Astrocyte (in vitro differentiated cells and primary cell): ENCODE results near the gene CPED1. TPM values are rescaled to one million over a fixed set of nuclear protein-coding genes. Genes with fewer than 3 reads are reported as not detected.

Experiments
- DNase-seq: peaks from one replicate; pipeline ENCODE4 v3.0.0-alpha.2; 2010; ENCODE audit warnings: low read depth
- FAIRE-seq: peaks from 2 replicates; lab custom pipeline; 2011; peaks lifted over from hg19 to GRCh38; lab: Jason Lieb, UNC
- H2AFZ ChIP-seq: 2 replicates; pipeline ENCODE4 v1.6.0; 2012; ENCODE audit warnings: low read depth, low read length, inconsistent platforms
- H3K27ac ChIP-seq: 2 replicates; pipeline ENCODE4 v1.5.1; 2011; ENCODE audit warnings: low read depth, low read length, inconsistent platforms
- H3K27me3 ChIP-seq: 2 replicates; pipeline ENCODE4 v1.6.0; 2011; ENCODE audit warnings: low read length, inconsistent platforms; ENCODE audit not compliant: insufficient read depth
- H3K36me3 ChIP-seq: 2 replicates; pipeline ENCODE4 v1.5.1; 2011; ENCODE audit warnings: low read length, inconsistent platforms; ENCODE audit not compliant: insufficient read depth
- H3K4me1 ChIP-seq: 2 replicates; pipeline ENCODE4 v1.5.1; 2011; ENCODE audit warnings: low read length, inconsistent platforms; ENCODE audit not compliant: insufficient read depth
- H3K4me2 ChIP-seq: 2 replicates; pipeline ENCODE4 v1.6.0; 2012; ENCODE audit warnings: low read length, inconsistent platforms
- H3K4me3 ChIP-seq: 2 replicates; pipeline ENCODE4 v1.5.1; 2011; ENCODE audit warnings: low read depth, mild to moderate bottlenecking, low read length, inconsistent platforms; ENCODE audit not compliant: insufficient read depth
- H3K79me2 ChIP-seq: 2 replicates; pipeline ENCODE4 v1.6.0; 2012; ENCODE audit warnings: mild to moderate bottlenecking, low read length, inconsistent platforms; ENCODE audit not compliant: insufficient read depth
- H3K9ac ChIP-seq: 2 replicates; pipeline ENCODE4 v1.6.0; 2012; ENCODE audit warnings: mild to moderate bottlenecking, low read length, inconsistent platforms
- H3K9me3 ChIP-seq: 2 replicates; pipeline ENCODE4 v1.5.1; 2012; ENCODE audit warnings: low read depth, mild to moderate bottlenecking, low read length, inconsistent platforms; ENCODE audit not compliant: insufficient read depth
- H4K20me1 ChIP-seq: 2 replicates; pipeline ENCODE4 v1.6.0; 2012; ENCODE audit warnings: low read length, inconsistent platforms; ENCODE audit not compliant: insufficient read depth
- H3K27ac Mint-ChIP-seq: one replicate; pipeline ENCODE4 v1.8.0; 2021; ENCODE audit warnings: mild to moderate bottlenecking, mixed read lengths; ENCODE audit not compliant: unreplicated experiment
- H3K27me3 Mint-ChIP-seq: one replicate; pipeline ENCODE4 v1.8.0; 2021; ENCODE audit warnings: low read depth, mixed read lengths; ENCODE audit not compliant: unreplicated experiment
- H3K36me3 Mint-ChIP-seq: one replicate; pipeline ENCODE4 v1.8.0; 2021; ENCODE audit warnings: low read depth, mixed read lengths; ENCODE audit not compliant: unreplicated experiment
- H3K4me1 Mint-ChIP-seq: one replicate; pipeline ENCODE4 v1.8.0; 2021; ENCODE audit warnings: low read depth, mixed read lengths; ENCODE audit not compliant: unreplicated experiment
- H3K4me3 Mint-ChIP-seq: one replicate; pipeline ENCODE4 v1.8.0; 2021; ENCODE audit warnings: mild to moderate bottlenecking, moderate library complexity, mixed read lengths; ENCODE audit not compliant: unreplicated experiment
- H3K9me3 Mint-ChIP-seq: one replicate; pipeline ENCODE4 v1.8.0; 2021; ENCODE audit warnings: mild to moderate bottlenecking, mixed read lengths; ENCODE audit not compliant: unreplicated experiment
- EZH2 ChIP-seq: IDR thresholded peaks from 2 replicates; pipeline ENCODE4 v1.6.1; 2012; ENCODE audit warnings: mild to moderate bottlenecking, low read length, inconsistent platforms; ENCODE audit not compliant: insufficient read depth
- total RNA-seq: library from RNA; stranded (reverse); gene quantifications from 2 replicates; pipeline ENCODE4 v1.2.1, GENCODE V29; 2021
- TF ChIP-seq, protein P1 (sequence below): IDR thresholded peaks from 2 replicates; pipeline ENCODE4 v1.5.1; 2011; ENCODE audit warnings: low read depth, mild to moderate bottlenecking, inconsistent platforms, low read length, moderate library complexity; ENCODE audit not compliant: insufficient read depth

Gene CPED1
- total RNA-seq, 1 donor from 2014 or later: 6.1 TPM

GRCh38 chr7:121097577-121097976, 109.1 kb downstream of the CPED1 start:
- DNase-seq: no peak
- H3K9me3 Mint-ChIP-seq: no peaks in the 10 kb centered on the region
- Histone ChIP-seq H3K79me2 (no peaks in the 10 kb centered on the region), H4K20me1 (no peaks in the 10 kb centered on the region), H3K4me3 (no peak overlapping the region), H3K27me3 (no peaks in the 10 kb centered on the region), H2AFZ (no peak overlapping the region), H3K27ac (no peak overlapping the region), H3K9me3 (no peaks in the 10 kb centered on the region), H3K4me2 (no peak overlapping the region), H3K4me1 (no peaks in the 10 kb centered on the region), H3K9ac (no peak overlapping the region), H3K36me3 (no peaks in the 10 kb centered on the region)
- TF ChIP-seq, protein P1, sequence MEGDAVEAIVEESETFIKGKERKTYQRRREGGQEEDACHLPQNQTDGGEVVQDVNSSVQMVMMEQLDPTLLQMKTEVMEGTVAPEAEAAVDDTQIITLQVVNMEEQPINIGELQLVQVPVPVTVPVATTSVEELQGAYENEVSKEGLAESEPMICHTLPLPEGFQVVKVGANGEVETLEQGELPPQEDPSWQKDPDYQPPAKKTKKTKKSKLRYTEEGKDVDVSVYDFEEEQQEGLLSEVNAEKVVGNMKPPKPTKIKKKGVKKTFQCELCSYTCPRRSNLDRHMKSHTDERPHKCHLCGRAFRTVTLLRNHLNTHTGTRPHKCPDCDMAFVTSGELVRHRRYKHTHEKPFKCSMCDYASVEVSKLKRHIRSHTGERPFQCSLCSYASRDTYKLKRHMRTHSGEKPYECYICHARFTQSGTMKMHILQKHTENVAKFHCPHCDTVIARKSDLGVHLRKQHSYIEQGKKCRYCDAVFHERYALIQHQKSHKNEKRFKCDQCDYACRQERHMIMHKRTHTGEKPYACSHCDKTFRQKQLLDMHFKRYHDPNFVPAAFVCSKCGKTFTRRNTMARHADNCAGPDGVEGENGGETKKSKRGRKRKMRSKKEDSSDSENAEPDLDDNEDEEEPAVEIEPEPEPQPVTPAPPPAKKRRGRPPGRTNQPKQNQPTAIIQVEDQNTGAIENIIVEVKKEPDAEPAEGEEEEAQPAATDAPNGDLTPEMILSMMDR: no peak
- TF ChIP-seq EZH2: no peak
- no peak overlapping the region for H3K4me3 Mint-ChIP-seq
- no peaks in the 10 kb centered on the region for H3K27me3 Mint-ChIP-seq
- no peaks in the 10 kb centered on the region for H3K4me1 Mint-ChIP-seq
- no peaks in the 10 kb centered on the region for H3K36me3 Mint-ChIP-seq
- no peak overlapping the region for H3K27ac Mint-ChIP-seq
- FAIRE-seq: no peak

DNA sequence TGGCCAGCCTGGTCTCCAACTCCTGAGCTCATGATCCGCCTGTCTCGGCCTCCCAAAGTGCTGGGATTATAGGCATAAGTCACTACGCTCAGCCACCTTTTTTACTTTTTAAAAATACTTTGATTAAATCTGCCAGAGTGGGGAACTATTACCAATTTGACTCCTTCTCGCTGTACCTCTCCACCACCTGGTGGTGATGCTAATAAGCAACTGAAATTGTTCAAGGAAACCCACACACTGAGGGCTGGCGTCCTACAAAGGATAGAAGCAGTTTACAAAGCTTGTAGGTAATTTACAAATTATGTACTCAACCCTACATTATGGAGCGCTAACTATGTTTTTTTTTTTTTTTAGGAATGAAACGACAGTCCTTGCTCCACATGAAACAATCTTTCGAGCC, 111.1 kb downstream of the CPED1 start:
- Histone ChIP-seq H4K20me1 (no peaks in the 10 kb centered on the region), H3K27me3 (no peaks in the 10 kb centered on the region), H3K4me3 (no peak overlapping the region), H3K9me3 (no peaks in the 10 kb centered on the region), H3K9ac (no peak overlapping the region), H3K4me2 (no peak overlapping the region), H3K36me3 (no peaks in the 10 kb centered on the region), H3K27ac (no peak overlapping the region), H2AFZ (no peak overlapping the region), H3K79me2 (no peaks in the 10 kb centered on the region), H3K4me1 (no peaks in the 10 kb centered on the region)
- Mint-ChIP-seq H3K36me3 (no peaks in the 10 kb centered on the region), H3K27me3 (no peaks in the 10 kb centered on the region), H3K27ac (no peak overlapping the region), H3K4me3 (no peak overlapping the region), H3K4me1 (peaks cover 6% of the 10 kb centered on the region), H3K9me3 (no peaks in the 10 kb centered on the region)
- no peak for TF ChIP-seq EZH2
- TF ChIP-seq, protein P1: no peak
- no peak for DNase-seq
- FAIRE-seq: no peak

GRCh38 chr7:121101083-121101482, 112.6 kb downstream of the CPED1 start:
- Histone ChIP-seq H3K27me3 (no peaks in the 10 kb centered on the region), H3K9ac (no peak overlapping the region), H2AFZ (no peak overlapping the region), H3K79me2 (no peaks in the 10 kb centered on the region), H3K9me3 (no peaks in the 10 kb centered on the region), H3K4me3 (no peak overlapping the region), H3K27ac (no peak overlapping the region), H4K20me1 (no peaks in the 10 kb centered on the region), H3K36me3 (no peaks in the 10 kb centered on the region), H3K4me2 (no peak overlapping the region), H3K4me1 (no peaks in the 10 kb centered on the region)
- no peak for DNase-seq
- TF ChIP-seq, protein P1: no peak
- no peak for TF ChIP-seq EZH2
- no peak for FAIRE-seq
- Mint-ChIP-seq H3K9me3 (no peaks in the 10 kb centered on the region), H3K27me3 (no peaks in the 10 kb centered on the region), H3K27ac (no peak overlapping the region), H3K4me1 (peaks cover 6% of the 10 kb centered on the region), H3K36me3 (no peaks in the 10 kb centered on the region), H3K4me3 (no peak overlapping the region)
